ENCODE results near the gene CNPY1. TPM values are rescaled to one million over a fixed set of nuclear protein-coding genes. Genes with fewer than 3 reads are reported as not detected.

Gene CNPY1
- total and polyA plus RNA-seq, 9 donors: 0.05 TPM; not detected in 8

DNA sequence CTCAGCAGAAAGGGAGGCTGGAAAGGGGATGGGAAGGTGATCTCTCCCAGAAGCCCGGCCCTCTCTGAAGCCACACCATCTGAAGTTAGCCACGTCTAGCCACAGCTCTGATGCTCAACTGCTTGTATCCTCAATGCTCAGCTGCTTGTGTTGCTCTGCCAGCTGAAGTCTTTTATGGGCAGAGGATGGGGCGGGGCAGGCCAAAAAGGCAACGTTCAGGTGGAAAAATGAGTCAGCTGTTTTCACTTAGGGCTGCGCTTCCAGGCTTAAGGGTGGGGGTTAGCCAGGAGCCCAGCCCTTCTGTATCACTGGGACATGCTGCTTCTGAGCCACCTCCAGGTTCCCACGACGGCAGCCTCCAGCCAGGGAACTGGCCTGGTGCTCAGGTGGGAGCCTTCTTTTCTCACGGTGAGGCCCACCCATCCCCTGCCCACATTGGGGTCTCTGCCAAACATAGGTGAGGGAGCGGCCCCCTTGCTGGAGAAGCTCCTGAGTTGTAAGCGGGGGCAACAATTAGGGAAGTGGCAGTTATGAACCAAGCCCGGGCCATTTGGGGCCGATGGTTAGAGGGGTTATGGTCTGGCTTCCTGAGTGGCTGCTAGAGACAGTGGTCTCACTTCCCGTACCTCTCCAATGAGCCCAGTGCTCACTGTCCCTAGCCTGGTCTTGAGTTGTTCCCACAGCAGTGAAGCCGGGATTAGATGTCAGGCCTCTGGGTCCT, 44.9 kb upstream of the CNPY1 start:
- Histone ChIP-seq H3K4me1 (ENCODE audit: insufficient read depth) (no peaks in the 10 kb centered on the region), H3K27me3 (no peaks in the 10 kb centered on the region), H3K9me3 (no peaks in the 10 kb centered on the region), H3K4me3 (no peak overlapping the region), H3K36me3 (no peaks in the 10 kb centered on the region), H3K27ac (no peak overlapping the region)
- TF ChIP-seq EP300 (IDR thresholded peaks at IDR 0.05) (no peak), POLR2A (IDR thresholded peaks at IDR 0.05) (no peak)
- TF ChIP-seq, protein P1, sequence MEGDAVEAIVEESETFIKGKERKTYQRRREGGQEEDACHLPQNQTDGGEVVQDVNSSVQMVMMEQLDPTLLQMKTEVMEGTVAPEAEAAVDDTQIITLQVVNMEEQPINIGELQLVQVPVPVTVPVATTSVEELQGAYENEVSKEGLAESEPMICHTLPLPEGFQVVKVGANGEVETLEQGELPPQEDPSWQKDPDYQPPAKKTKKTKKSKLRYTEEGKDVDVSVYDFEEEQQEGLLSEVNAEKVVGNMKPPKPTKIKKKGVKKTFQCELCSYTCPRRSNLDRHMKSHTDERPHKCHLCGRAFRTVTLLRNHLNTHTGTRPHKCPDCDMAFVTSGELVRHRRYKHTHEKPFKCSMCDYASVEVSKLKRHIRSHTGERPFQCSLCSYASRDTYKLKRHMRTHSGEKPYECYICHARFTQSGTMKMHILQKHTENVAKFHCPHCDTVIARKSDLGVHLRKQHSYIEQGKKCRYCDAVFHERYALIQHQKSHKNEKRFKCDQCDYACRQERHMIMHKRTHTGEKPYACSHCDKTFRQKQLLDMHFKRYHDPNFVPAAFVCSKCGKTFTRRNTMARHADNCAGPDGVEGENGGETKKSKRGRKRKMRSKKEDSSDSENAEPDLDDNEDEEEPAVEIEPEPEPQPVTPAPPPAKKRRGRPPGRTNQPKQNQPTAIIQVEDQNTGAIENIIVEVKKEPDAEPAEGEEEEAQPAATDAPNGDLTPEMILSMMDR (IDR thresholded peaks at IDR 0.05): no peak
- peak in 1 of 5 donors; percentile 13 for DNase-seq
- 82 to 88% (median 83%) methylated on average over 14 of the region's 14 CpGs for WGBS, 3 donors
- intact Hi-C loops (cut with DNase I): loop anchor here in 3 of 4 donors (10.0 kb wide), 2 partner anchors 144 to 174 kb away; no protein-coding TSS in a partner anchor

DNA sequence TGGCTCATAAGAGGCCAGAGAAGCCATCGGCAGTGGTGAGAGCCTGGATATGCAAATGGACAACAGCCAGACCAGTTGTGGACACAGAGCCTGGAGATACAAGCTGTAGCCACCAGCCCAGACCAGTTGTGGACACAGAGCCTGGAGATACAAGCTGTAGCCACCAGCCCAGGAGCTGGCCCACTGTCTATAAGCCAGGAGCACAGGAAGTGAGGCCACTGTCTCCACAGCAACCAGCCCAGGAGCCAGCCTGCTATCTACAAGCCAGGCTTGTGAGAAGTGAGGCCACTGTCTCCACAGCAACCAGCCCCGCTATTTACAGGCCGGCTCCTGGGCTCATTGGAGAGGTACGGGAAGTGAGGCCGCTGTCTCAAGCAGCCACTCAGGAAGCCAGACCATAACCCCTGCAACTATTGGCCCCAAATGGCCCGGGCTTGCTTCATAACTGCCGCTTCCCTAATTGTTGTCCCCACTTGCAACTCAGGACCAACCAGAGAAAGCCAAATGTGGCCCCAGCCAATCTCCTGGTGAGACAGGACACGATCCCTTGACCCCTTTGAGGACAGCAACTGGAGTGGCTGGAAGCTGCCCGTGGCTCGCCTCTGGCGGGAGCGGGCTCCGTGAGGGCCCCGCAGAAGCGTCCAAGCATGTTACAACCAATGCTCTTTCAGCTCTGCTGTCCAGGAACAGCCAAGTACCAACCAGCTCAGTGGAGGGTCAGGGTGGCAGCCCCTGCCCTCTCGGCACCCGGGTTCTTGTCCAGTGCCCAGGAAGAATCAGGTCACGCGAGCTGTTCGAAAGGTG, 44.1 kb upstream of the CNPY1 start:
- no peak overlapping the region for H3K27ac ChIP-seq
- WGBS, 3 donors: 79 to 83% (median 83%) methylated on average over 19 to 20 of the region's 20 CpGs
- no peak overlapping the region for H3K4me3 ChIP-seq
- peak in 1 of 5 donors; percentile 25 for DNase-seq
- peaks cover 4% of the 10 kb centered on the region for H3K4me1 ChIP-seq (ENCODE audit: insufficient read depth)
- H3K9me3 ChIP-seq: no peaks in the 10 kb centered on the region
- H3K36me3 ChIP-seq: no peaks in the 10 kb centered on the region
- TF ChIP-seq, protein P1 (IDR thresholded peaks at IDR 0.05): no peak
- TF ChIP-seq POLR2A (IDR thresholded peaks at IDR 0.05) (no peak), EP300 (IDR thresholded peaks at IDR 0.05) (no peak)
- H3K27me3 ChIP-seq: no peaks in the 10 kb centered on the region
- intact Hi-C loops (cut with DNase I): loop anchor here in 3 of 4 donors (10.0 kb wide), 2 partner anchors 144 to 174 kb away; no protein-coding TSS in a partner anchor

DNA sequence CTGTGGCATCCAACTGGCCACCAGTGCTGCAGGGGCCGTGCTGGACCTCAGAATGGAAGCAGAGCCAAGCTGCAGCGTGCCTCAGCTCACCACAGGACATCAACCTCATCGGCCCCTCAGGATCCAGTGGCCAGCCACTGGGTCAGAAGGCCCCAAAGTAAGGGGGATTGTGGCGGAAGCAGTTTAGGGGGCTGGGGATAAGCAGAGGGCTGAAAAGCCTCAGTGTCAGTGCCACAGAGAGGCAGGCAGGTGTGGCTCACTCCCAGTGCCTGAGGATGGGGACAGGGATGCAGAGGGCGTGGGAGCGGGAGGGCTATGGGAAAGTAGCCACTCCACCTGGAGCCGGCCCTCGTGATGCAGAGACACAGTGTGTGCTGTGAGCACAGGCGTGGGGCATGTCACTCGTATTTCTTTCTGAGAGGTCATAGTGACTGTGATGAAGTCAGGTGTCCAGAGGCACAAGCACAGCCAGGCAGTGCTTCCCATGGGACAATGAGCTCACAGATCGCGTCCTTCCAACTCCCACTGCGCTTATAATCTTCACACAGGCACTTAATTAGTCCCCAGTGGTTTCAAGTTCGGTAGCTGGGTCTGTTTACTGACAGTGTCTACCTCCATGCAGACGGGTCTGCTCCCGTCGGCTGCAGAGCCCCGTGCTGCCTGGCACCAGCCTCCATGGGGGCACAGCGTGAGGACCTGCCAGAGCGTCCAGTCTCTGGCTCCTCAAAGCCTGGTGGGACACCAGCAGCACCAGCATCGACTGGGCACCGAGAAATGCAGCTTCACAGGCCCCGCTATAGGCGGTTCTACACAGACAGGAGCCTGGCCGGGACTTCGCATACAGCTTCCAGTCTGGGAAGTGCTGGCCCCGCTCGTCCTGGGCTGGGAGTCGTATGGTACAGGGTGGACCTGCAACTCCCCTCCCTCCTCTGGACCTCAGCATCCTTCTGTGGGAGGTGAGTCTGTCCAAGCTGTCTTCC, 42.9 kb upstream of the CNPY1 start:
- no peak for TF ChIP-seq POLR2A (IDR thresholded peaks at IDR 0.05)
- TF ChIP-seq, protein P1 (IDR thresholded peaks at IDR 0.05): no peak
- no peak for TF ChIP-seq EP300 (IDR thresholded peaks at IDR 0.05)
- Histone ChIP-seq H3K9me3 (no peaks in the 10 kb centered on the region), H3K4me1 (ENCODE audit: insufficient read depth) (peaks cover 8% of the 10 kb centered on the region), H3K27me3 (no peaks in the 10 kb centered on the region), H3K27ac (no peak overlapping the region), H3K36me3 (no peaks in the 10 kb centered on the region), H3K4me3 (no peak overlapping the region)
- intact Hi-C loops (cut with DNase I): no loop called here
- peak in 1 of 5 donors; percentile 26 for DNase-seq
- 79 to 82% (median 80%) methylated on average over 27 to 29 of the region's 29 CpGs for WGBS, 3 donors
